Fibroblast of skin of right quadriceps (primary cell): ENCODE measurements around the gene ABCF2.

Source experiments
- DNase-seq: peaks from one replicate; pipeline ENCODE4 v3.0.0-alpha.2; 2013

ABCF2 gene

DNA sequence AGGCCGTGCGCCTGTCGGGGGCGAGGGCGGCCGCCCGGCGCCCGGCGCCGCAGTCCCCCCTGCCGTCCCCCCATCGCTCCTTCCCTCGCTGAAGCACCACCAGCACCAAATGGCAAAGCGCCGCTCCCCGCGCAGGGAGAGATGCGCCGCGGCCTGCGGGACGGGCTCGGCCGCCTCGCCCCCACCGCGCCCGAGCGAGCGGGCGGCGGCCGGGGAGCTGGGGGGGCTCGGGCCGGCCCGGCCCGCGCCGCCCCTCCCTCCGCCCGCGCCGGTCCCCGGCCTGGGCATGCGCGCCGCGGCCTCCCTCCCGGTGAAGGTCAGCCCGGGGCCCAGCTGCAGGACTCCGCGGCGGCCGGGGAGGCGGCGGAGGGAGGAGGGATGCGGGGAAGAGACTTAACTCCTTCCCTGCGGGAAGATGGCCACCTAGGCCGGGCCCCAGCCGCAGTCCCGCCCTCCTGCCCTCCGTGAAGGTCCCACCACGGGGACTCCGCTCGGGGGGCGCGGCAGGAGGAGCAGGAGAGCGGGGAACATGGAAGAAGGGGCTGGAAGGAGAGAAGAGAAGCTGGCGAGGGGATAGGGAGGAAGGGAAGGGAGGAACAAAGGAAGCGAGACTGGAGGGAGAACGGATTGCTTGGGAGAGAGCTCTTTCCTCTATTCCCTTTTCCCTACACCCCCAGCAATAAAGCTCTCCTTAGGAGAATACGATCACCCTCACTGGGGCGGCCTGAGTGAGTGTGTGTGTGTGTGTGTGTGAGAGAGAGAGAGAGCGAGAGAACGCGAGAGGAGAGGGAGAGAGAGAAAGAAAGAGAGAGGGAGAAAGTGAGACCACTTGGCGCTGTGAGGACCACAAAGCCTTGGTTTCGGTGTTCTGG, 24.9 kb upstream of the ABCF2 start:
- peak; percentile 74 for DNase-seq

- no peak for DNase-seq
Observed at GRCh38 chr7:151251328-151251688, 24.3 kb upstream of the ABCF2 start.

DNA sequence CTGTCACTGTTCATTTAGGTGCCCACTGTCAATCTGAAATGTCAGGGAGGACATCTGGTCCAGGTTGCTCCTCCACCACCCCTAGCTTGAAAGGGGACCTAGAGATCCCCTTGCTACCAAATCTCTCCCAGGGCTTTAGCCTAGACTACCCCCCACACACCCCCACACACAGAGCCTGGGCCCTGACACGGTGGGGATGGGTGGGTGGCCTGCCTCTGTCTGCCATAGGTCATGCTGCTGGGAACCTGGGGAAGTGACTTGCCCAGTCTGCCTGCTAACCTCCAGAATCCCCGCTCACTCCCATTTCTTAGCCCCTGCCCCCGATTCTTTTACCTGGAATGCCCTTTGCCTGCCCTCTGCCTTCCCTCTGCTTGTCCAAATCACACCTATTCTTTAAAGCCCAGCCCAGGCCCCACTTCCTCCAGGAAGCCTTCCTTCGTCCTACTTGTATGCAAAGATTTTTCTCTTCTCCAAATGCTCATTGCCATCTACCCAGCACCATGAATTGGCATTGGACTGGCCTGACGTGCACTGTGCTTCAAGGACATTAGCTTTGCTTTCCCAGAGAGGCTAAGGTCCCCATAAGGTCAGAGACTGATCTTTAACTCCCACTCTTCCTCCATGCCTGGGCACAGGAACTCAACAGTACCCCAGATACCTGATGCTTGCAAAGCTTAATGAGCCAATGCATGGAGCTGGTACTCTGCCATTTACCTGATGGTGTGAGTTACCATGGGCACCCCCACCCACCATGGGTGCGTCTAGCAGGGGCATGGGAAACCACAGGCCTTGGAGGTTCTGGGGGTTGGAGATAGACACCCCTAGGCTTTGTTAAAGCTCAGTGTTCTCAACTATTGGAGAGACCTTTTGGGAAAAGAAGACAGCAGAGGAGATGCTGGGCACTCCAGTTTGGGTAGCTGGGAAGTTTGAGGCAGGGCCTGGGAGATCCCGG, 23.5 kb upstream of the ABCF2 start:
- DNase-seq, result no peak

- DNase-seq, result peak; percentile 64
Observed at GRCh38 chr7:151249732-151250072, 22.7 kb upstream of the ABCF2 start.

DNA sequence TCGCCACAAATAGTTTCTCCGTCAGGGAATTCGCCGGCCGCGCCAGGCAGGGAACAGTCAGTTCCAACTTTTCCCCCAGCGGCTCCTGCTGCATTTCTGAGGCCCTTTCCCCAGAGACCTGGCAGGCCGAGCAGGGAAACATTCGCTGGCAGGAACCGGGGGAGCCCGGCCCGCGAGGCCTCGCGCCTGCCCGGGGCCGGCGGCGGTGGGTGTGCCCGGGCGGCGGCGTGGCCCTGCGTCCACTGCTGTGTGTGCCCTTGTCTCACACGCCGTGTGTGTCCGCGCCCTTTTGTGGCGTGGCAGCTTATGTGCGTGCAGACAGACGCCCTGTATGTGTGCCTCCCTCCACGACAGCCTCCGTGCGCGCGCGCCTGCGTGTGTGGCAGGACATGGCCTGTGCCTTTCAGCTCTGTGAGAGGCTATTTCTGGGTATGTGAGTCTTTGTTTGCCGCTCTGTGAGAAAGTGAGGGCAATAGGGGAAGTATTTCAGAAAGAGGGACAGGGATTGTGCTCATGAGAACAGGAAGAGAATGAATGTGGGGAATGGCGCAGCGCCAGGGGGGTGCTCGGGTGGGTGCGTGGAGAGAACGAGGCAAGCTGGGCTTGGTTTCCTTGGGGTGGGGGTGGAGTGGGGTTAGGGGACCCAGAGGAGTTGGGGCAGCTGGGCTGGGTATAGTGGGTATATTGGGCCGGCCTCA, 22.2 kb upstream of the ABCF2 start:
- DNase-seq, result peak; percentile 58

- peak; percentile 73 for DNase-seq
Observed at GRCh38 chr7:151248346-151249033, 21.5 kb upstream of the ABCF2 start, which contains the start of gene SMARCD3. Gene SMARCD3, minus strand, starts transcription at chr7:151248694. Its CDS starts 132 bp downstream, at chr7:151248562.

DNA sequence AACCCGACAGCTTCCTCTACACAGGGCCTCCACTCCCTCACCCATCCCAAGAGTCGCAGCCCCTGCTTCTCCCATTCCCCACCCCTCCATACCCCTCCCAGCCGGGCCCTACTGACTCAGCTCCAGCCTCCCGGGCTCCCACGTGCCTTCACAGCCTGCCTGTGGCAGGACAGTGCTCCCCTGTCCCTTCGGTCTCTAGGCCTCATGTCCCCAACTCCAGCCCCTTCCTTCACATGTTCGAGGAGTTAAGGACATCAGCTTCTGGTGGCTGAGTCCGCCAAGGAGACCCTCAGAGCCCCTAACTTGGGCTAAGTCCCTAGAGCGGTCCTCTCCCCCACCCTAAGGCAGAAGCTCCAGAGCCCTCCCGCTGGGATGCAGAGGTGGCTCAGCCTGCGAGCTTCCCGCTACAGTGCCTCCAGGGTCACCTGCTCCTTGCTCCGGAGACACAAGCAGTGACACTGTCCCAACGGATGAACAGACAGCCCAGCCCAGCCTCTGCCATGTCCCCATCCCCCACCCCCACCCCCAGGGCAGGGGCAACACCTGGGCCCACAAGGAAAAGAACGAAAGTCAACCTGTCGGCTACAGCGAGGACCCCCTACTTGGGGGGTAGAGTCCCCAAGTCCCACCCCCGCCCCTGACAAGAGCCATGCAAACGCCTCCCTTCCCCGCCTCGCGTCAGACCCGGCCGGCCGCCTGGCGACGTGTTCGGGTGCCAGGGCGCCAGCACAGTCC, 20.8 kb upstream of the ABCF2 start:
- DNase-seq, result no peak

GRCh38 chr7:151246851-151247580, 20.0 kb upstream of the ABCF2 start:
- no peak for DNase-seq

GRCh38 chr7:151246102-151246850, 19.3 kb upstream of the ABCF2 start:
- no peak for DNase-seq

- no peak for DNase-seq
Observed at GRCh38 chr7:151245360-151246101, 18.5 kb upstream of the ABCF2 start.

GRCh38 chr7:151244841-151245346, 17.9 kb upstream of the ABCF2 start:
- no peak for DNase-seq

DNA sequence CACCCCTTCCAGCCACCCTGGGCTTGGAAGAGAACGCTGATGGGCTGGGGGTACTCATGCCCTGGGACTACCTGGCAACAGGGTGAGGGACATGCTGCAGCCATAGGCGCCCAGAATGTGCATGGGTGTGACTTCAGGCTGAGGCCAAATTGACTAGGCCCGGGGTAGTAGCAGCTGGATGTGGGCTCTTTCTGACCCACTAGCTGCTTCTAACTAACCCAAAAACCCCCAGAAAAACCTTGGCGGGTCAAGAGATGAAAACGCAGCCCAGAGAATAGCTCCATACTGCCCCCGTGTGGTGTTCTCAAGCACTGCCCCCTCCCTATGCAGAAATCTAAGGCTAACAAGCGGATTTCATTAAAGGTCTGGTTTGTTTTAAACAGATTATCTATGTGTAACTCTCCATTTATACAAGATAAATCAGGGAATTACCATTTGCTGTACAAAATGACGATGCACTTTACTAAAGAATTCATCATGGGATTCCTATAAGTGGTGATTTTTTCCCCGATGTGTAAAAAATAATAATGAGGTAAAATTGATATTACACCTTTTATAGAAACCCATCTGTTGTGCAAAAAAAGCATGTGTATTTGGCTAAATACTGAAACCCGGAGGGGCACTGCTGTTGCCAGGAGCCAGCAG, 17.3 kb upstream of the ABCF2 start:
- peak; percentile 47 for DNase-seq

GRCh38 chr7:151243408-151244195, 16.6 kb upstream of the ABCF2 start:
- no peak for DNase-seq

DNA sequence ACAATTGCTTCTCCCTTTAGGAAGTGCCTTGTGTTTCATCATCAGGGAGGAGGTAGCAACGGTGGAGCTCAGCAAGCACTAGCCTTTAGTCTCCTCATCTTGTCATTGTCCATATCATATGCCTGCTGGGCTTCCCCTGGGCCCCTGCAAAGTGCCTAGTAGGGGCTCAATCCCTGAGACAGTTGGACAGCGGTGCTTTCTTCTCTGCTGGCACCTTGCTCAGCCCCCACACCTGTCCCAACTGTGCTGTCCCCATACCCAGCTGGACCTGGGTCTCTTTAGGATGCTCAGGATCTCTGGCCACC, 16.0 kb upstream of the ABCF2 start:
- no peak for DNase-seq

- no peak for DNase-seq
Observed at GRCh38 chr7:151242159-151243044, 15.4 kb upstream of the ABCF2 start.

GRCh38 chr7:151241755-151242096, 14.7 kb upstream of the ABCF2 start:
- DNase-seq, result no peak
